GM19025 (cell line): Measurements from ENCODE around the gene ICOSLG.
A peak's percentile ranks its signal among the peaks of the same experiment; 100 is the strongest.
"Not testable (repeated sequence)": the region's sequence is repeated elsewhere in the genome, so short reads cannot be mapped to it uniquely, and the experiment has no call there.

Source experiments
- ATAC-seq: cut with Tn5 transposase; IDR thresholded peaks from one replicate; pipeline ENCODE4 v1.9.1; 2021; ENCODE audit warnings: mild to moderate bottlenecking, low read depth, moderate library complexity; ENCODE audit not compliant: unreplicated experiment

Gene ICOSLG, protein sequence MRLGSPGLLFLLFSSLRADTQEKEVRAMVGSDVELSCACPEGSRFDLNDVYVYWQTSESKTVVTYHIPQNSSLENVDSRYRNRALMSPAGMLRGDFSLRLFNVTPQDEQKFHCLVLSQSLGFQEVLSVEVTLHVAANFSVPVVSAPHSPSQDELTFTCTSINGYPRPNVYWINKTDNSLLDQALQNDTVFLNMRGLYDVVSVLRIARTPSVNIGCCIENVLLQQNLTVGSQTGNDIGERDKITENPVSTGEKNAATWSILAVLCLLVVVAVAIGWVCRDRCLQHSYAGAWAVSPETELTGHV

DNA sequence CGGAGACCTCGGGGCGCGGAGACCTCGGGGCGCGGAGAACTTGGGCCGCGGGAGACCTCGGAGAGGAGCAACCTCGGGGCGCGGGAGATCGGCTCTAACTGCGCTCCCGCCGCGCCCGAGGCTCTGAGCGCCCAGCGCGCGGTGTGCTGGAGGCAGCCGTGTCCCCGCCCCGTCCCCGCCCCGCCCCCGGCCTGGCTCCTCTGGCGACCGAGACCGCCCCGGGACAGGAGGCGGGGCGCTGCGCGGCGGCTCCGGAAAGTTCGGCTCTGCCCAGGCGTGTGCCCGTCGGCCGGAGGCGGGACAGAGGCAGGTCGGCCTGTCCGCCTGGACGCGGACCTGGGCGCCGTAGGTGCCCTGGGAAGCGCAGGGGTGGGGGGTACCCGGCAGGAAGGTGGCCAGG is at the start of gene ICOSLG:
Gene ICOSLG, minus strand, starts transcription at position 102 of the 400 bp plus-strand sequence. CDS start 126 bp downstream, outside the sequence.
- ATAC-seq = peak; percentile 41

DNA sequence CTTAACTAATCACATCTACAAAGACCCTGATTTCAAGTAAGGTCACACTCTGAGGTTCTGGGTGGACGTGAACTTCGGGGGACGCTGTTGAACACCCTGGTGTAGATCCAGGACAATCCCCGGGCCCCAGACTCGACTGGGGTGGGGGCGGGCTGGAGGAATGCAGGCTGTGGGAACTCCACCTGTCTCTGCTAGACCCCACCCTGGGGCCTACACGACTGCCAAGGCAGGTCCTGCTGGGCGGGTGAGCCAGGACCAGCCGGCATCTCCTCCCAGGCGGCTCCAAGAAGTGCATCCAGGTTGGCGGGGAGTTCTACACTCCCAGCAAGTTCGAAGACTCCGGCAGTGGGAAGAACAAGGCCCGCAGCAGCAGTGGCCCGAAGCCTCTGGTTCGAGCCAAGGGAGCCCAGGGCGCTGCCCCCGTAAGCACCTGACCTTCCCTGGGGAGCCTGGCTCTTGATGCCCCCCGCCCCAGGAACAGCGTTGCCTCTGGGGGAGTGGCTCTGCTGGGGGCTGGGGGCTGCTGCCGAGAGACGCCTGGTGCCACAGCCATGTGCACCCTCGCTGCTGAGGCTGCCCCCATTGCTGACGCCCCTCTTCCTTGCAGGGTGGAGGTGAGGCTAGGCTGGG is 48.8 kb upstream of the ICOSLG start:
- no peak for ATAC-seq

DNA sequence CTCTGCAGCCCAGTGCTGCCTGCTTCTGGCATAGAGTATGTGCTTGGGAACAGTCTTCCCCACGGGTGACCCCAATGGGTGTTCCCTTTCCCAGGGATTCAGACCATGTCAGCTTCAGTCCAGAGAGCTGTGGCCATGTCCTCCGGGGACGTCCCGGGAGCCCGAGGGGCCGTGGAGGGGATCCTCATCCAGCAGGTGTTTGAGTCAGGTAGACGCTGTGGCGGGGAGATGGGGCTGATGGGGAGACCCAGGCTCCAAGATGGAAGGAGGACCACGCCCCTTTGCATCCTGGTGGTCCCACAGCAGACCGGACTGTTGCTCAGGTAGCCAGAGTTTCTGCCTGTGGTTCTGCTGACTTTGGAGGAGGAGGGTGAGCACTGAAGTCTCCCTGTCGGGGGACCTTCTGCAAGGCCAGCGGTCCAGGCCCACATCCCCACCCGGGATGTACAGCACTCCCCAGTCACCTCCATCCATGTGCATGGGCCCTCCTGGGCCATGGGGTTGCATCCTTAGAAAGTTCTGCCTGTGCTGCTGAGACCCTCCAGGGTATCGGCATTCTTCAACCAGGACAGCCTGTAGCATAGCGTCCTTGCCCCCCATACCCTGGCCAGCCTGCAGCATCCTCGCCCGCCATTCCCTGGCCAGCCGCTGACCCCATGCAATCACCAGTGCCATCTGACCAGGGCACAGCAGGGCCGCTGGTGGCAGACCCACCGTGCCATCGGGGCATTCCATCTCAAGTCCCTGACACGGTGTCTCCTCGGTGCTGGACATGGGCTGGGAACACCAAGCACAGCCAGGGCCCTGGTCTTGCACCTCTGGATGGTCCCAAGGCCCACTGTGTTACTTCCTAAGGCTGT is 47.7 kb upstream of the ICOSLG start:
- no peak for ATAC-seq

DNA sequence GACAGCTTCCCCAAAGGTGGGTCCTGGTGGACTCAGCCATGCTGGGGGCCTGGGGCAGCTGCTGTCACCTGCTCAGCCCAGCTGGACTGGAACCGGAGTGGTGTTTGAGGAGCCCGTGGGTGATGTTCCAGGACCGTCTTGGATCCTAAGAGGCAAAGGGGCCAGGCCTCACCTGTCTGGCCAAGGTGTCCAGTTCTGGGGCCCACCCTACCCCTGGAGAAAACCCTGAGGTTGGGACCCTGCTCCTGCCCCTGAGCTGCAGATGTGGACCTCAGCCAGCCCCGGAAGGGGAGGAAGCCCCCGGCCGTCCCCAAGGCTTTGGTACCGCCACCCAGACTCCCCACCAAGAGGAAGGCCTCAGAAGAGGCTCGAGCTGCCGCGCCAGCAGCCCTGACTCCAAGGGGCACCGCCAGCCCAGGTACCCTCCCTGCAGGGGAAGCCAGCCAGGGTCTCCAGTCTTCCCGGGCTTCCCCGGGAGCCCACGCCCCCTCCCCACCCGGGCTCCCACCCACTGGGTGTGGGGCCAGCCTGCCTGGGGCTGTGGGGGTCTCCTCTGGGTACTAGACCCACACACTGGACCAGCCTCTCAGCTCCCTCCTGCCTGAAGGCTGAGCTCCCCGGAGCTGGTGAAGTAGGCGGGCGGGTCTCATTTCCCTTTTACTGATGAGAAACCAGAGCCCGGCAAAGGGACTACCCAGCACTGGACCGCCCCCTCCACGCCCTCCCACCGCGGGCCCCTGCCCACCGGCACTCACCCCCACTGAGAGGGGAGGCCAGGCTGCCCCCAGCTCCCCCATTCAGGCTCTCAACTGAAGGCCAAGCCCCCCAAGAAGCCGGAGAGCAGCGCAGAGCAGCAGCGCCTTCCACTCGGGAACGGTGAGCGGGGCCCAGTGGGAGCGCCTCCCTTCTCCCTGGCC is 46.2 kb upstream of the ICOSLG start:
- ATAC-seq = no peak

DNA sequence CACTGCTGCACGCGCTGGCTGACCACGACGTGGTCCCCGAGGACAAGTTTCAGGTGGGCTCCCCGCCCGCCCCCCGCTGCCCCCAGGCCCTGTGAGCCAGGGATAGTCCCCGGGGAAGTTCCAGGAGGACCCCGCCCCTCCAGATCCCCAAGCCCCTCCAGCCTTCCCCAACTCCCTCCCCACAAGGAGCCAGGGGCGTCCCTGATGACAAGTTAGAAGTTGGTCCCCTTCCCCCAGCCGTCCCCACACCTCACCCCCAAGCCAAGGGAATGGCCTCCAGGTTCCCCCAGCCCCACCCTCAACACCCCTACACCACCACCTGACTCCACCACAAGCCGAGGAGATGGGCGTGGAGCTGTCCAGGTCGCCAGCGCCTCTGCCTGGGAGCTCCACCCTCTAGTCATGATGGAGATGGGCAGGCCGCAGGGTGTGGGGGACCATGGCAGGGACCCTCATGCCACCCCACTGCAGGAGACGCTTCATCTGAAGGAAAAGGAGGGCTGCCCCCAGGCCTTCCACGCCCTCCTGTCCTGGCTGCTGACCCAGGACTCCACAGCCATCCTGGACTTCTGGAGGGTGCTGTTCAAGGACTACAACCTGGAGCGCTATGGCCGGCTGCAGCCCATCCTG is 45.5 kb upstream of the ICOSLG start:
- ATAC-seq = no peak

DNA sequence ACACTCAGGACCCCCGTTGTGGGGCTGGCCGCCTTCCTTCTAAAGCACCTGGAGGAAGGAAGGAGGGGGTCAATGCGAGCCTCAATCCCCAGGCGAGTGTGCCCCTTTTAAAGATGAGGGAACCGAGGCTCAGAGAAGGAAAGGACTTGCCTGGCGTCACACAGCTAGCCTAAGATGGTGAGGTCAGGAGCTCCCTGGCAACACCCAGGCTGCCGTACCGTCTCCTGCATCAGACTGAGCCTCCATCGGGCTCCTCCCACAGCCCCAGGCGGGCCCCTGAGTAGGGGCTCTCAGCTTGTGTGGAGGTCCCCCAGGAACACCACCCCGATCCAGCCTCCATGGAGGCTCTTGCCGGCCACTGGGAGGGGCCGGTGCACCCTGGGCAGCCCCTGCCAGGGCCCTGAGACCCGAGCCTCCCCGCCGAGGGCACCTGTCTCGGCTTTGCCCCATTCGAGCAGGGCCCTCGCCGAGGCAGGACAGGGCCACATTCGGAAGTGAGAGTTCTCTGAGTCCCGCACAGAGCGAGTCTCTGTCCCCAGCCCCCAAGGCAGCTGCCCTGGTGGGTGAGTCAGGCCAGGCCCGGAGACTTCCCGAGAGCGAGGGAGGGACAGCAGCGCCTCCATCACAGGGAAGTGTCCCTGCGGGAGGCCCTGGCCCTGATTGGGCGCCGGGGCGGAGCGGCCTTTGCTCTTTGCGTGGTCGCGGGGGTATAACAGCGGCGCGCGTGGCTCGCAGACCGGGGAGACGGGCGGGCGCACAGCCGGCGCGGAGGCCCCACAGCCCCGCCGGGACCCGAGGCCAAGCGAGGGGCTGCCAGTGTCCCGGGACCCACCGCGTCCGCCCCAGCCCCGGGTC is 44.6 kb upstream of the ICOSLG start, which contains the start of gene AIRE:
Gene AIRE, plus strand, starts transcription at position 739 of the 855 bp plus-strand sequence. CDS start 131 bp downstream, outside the sequence.
- ATAC-seq = no peak

DNA sequence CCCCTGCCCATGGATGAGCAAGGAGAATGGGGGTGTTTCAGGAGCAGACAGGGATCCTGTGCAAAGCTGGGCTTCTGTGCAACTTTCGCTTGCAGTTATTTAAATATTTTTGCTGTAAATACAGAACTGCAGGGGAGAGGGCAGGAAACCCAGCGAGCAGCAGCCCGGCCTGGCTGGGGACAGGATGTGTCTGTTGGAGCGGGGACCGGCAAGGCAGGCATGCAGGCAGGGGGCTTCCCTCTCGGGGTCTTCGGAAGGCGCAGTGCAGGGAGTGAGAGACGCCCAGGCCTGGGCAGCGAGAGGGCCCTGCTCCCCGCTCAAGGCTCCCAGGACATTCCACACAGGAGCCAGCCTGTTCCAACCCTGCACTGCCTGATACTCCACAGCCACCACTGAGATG is 43.2 kb upstream of the ICOSLG start:
- ATAC-seq = no peak

DNA sequence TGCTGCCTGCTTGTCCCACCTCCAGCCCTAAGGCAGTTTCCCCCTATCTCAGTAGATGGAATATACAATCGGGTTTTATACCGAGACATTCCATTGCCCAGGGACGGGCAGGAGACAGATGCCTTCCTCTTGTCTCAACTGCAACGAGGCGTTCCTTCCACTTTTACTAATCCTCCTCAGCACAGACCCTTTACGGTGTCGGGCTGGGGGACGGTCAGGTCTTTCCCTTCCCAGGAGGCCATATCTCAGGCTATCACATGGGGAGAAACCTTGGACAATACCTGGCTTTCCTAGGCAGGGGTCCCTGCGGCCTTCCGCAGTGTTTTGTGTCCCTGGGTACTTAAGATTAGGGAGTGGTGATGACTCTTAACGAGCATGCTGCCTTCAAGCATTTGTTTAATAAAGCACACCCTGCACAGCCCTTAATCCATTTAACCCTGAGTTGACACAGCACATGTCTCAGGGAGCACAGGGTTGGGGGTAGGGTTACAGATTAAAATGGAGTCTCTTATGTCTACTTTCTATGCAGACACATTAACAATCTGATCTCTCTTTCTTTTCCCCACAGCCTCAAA is 42.6 kb upstream of the ICOSLG start:
- not testable (repeated sequence) for ATAC-seq

DNA sequence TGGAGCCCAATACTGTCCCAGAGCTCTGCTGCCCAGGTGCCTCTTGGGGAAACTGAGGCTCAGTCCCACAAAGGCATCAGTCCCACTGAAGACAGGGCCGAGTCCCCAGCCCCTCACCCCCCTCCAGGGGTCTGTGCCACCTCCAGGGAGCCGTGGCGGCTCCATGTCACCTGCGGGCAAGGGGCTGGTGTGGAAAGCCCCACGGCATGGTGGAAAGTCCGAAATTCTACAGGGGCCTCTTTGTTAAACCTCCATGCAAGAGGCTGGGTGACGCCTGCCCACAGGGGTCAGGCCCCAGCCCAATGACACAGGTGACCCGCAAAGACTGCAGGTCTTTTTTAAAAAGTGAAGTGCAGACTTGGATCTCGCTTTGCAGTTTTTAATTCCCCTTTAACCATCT is 41.6 kb upstream of the ICOSLG start:
- ATAC-seq = no peak

DNA sequence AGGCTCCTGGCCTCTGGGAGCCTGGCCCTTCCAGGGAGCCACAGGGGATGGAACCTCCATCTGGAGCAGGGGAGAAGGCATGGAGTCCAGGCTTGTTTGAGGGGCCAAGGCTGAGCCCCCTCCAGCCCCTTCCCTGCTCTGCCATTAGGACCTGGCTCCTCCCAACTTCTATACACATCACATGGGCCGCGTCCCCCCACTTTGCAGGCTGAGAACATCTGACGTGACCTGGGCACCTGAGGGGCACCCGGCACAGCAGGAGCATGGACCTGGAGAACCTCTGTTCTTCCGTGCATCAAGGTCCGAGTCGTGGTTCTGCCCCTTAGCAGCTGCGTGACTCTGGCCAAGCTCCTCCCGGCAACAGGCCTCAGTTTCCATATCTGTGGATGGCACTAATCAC is 41.1 kb upstream of the ICOSLG start:
- ATAC-seq = no peak

DNA sequence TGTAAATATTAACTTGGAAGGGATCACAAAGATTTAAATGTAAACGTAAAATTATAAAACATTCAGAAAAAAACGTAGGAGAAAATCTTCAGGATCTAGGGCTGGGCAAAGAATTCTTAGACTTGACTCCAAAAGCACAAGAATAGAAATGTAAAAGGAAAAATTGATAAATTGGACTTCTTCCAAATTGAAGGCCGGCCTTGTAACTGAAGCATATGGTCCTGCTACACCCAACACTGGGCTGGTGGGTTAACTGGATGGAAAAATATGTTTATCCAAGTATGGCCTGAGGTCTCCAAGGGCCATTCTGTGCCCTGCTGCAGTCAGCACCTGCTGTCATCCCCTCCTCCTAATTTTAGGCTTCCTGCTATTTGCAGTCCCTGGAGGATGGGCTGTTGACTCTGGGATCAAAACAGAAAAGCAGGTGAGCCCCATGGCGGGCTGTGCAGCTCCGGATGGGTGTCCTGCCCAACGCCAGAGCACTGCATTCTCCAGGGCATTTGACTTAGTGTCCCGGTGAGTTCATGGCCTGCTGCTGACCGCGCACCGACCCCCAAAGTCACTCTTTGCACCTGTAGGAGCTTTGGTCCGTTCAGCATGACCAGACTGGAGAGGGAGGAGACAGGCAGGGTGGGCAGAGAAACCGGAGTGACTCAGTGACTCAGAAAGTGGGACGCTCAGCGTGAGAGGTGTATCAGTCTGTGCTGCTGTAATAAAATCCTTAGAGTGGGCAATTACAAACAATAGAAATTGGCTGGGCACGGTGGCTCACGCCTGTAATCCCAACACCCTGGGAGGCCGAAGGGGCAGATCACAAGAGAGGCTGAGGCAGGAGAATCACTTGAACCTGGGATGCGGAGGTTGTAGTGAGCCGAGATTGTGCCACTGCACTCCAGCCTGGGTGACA is 38.9 kb upstream of the ICOSLG start:
- no peak for ATAC-seq

DNA sequence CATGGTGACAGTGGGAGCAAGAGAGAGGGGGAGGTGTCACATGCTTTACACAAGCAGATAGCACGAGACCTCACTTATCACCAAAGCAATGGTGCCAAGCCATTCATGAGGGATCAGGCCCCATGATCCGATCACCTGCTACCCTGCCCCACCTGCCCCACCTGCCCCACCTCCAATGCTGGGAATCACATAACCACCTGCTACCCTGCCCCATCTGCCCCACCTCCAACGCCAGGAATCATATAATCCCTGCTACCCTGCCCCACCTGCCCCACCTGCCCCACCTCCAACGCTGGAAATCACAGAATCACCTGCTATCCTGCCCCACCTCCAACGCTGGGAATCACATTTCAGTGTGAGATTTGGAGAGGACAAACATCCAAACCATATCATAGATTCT is 34.3 kb upstream of the ICOSLG start:
- ATAC-seq = no peak

DNA sequence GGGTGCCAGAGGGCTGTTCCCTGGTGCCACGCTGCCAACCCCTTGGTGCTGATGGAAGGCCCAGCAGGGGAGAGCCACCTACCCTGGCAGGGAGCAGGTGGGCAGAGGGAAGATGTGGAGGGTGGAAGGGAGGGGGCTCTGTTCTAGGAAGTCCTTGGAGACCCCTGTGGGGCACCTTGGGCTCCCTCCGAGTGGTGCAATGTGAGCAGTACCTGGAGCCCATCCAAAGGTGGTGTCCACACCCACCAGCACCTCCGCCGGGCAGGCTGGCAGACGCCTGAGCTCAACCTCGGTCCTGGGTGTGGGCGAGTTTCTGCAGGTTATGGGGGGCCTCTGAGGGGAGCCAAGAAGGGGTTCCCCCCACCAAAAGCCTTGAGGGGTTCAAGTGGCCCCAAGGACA is 32.3 kb upstream of the ICOSLG start:
- ATAC-seq = no peak

DNA sequence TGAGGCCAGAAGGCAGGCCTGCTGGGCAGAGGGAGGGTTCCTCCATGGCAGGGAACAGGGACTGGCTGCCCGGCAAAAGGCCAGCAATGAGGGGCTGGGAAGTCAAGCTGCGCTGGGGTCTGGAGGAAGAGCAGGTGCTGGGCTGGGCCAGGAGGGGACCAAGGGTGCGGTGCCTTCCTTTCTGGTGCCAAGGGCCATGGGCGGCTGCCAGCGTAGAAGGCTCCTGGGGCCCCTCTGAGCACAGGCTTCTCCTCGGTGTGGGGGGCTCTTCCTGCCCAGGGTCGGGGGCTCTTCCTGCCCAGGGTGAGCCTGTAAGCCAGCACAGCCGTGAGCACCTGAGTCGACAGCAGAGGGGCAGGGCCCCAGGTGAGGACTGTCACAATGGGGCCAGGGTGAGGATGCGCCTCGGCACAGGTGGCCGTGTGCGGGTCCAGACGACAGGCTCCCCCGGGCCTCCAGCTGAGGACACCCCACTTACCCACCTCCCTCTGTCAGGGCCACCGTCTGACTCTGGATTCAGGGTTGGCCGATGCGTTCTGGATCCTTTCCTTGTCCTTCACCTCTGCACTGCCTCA is 31.6 kb upstream of the ICOSLG start:
- no peak for ATAC-seq

DNA sequence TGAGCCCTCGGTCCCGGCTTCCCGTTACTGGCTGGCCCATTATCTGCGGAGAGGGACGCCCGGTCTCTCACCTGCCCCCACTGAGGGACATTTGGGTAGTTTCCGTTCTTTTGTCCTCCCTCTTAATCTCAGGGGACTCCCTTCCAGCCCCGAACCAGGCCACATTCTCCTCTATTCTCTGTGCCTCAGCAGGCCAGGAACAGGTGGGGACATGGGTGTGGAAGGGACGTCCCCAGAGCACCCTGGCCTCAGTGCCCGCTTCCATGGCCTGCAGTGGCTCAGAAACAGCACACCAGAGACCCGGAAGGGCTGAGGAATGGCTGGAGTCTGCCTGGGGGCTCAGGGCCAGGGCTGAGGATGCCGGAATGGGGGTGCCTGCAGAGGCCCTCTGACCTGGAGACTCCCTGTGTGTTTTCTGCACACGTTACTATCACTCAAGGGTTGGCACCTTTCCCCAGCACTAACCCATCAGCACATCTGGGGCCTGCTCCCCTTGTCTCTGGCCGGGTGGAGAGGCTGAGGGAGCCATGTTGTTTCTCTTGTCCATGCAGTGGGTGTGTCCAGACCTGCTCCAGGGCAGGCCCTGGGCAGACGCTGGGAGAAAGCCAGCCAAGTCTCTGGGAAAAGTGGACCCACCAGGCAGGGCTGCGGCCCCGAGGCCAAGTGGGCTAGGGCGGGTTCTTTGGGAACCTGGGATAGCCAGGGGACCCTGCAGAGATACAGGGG is 31.0 kb upstream of the ICOSLG start:
- ATAC-seq = no peak

DNA sequence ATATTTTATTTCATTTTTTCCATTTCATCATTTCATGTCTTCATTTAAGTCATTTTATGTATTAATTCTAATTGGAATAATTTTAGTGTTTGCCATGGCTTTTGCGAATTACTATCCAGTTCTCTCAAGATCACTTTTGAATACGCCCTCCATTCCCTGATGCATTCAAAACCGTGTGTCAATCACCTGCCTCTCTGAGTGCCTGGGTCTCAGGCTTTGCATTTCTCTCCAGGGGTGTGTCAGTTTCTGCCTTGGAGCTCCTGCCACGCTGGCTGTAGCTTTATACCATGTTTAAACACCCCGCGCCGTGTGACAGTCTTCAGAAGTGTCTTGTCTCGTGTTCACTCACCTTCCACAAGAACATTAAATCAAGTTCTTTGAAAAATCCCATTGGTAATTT is 28.3 kb upstream of the ICOSLG start:
- no peak for ATAC-seq
